Endodermal cell (in vitro differentiated cells): ENCODE results near the gene RUNX1. TPM values are rescaled to one million over a fixed set of nuclear protein-coding genes. Genes with fewer than 3 reads are reported as not detected.

ENCODE experiments used
- DNase-seq: peaks from one replicate; pipeline ENCODE4 v3.0.0-alpha.2; 2017
- H3K27ac ChIP-seq: 2 replicates; pipeline ENCODE4 v1.5.1; 2013; ENCODE audit warnings: mild to moderate bottlenecking, low read depth, low read length, moderate library complexity
- H3K27me3 ChIP-seq: 2 replicates; pipeline ENCODE4 v1.6.1; 2013; ENCODE audit warnings: mild to moderate bottlenecking, low read length, moderate library complexity; ENCODE audit not compliant: insufficient read depth, control insufficient read depth, poor library complexity, severe bottlenecking
- H3K36me3 ChIP-seq: 2 replicates; pipeline ENCODE4 v1.7.0; 2013; ENCODE audit warnings: mild to moderate bottlenecking, low read length, moderate library complexity; ENCODE audit not compliant: control insufficient read depth, insufficient read depth
- H3K4me1 ChIP-seq: one replicate; pipeline ENCODE4 v1.7.0; 2013; ENCODE audit warnings: low read length; ENCODE audit not compliant: control insufficient read depth, insufficient read depth
- H3K4me3 ChIP-seq: 2 replicates; pipeline ENCODE4 v1.5.1; 2013; ENCODE audit warnings: mild to moderate bottlenecking, low read length, moderate library complexity
- H3K9ac ChIP-seq: 2 replicates; pipeline ENCODE4 v1.6.1; 2013; ENCODE audit warnings: mild to moderate bottlenecking, low read length, moderate library complexity; ENCODE audit not compliant: poor library complexity, severe bottlenecking; ENCODE audit errors: extremely low read depth
- H3K9me3 ChIP-seq: 2 replicates; pipeline ENCODE4 v1.6.1; 2013; ENCODE audit warnings: mild to moderate bottlenecking, low read length, moderate library complexity; ENCODE audit not compliant: control insufficient read depth
- H3K27ac Mint-ChIP-seq: 2 replicates; pipeline ENCODE4 v1.8.0; 2020; ENCODE audit warnings: mixed read lengths
- H3K27me3 Mint-ChIP-seq: 2 replicates; pipeline ENCODE4 v1.8.0; 2021; ENCODE audit warnings: mild to moderate bottlenecking, mixed read lengths; ENCODE audit not compliant: insufficient read depth
- H3K36me3 Mint-ChIP-seq: 2 replicates; pipeline ENCODE4 v1.8.0; 2020; ENCODE audit warnings: low read depth, mixed read lengths
- H3K4me1 Mint-ChIP-seq: 2 replicates; pipeline ENCODE4 v1.8.0; 2020; ENCODE audit warnings: mixed read lengths
- H3K4me3 Mint-ChIP-seq: 2 replicates; pipeline ENCODE4 v1.8.0; 2020; ENCODE audit warnings: mild to moderate bottlenecking, moderate library complexity, mixed read lengths
- H3K9me3 Mint-ChIP-seq: 2 replicates; pipeline ENCODE4 v1.8.0; 2020; ENCODE audit warnings: mild to moderate bottlenecking, mixed read lengths
- WGBS, 2 experiments: methylation state at CpG; one replicate each; pipeline versions ENCODE4 v1.1.5 to v1.1.7; 2013; ENCODE audit warnings: missing lambda C conversion rate in 2 of 2, mixed read lengths in 1 of 2; ENCODE audit not compliant: insufficient coverage in 1 of 2, insufficient read length in 1 of 2; 5-methylcytosine and 5-hydroxymethylcytosine counted together
- total RNA-seq, 2 donors: library from RNA; stranded (reverse); fragmentation: NEBNext Ultra II Directional in 1 of 2; extraction: Animal tissue kit (Norgen Biotek cat#: 25700) in 1 of 2; gene quantifications; 2 replicates in 1 of 2; 3 replicates in 1 of 2; pipeline ENCODE4 v1.2.1, GENCODE V29; 2021
- TF ChIP-seq, protein P1 (sequence below): fragments of 200-600 bp; sonication (generic); conservative IDR thresholded peaks from 2 replicates; pipeline ENCODE4 v1.5.0; 2021; ENCODE audit warnings: antibody characterized with exemption, mild to moderate bottlenecking

RUNX1 gene
- total RNA-seq, 2 donors from 2014 or later, result 0.31 to 2.8 TPM

GRCh38 chr21:34880401-34880800, 168.7 kb downstream of the RUNX1 start:
- Mint-ChIP-seq H3K4me1 (peaks cover 4% of the 10 kb centered on the region), H3K36me3 (no peaks in the 10 kb centered on the region), H3K27ac (no peak overlapping the region), H3K27me3 (peaks cover 34% of the 10 kb centered on the region), H3K9me3 (no peaks in the 10 kb centered on the region), H3K4me3 (no peak overlapping the region)
- Histone ChIP-seq H3K9ac (no peak overlapping the region), H3K36me3 (no peaks in the 10 kb centered on the region), H3K9me3 (no peaks in the 10 kb centered on the region), H3K4me1 (no peaks in the 10 kb centered on the region), H3K4me3 (no peak overlapping the region), H3K27me3 (peaks cover 18% of the 10 kb centered on the region), H3K27ac (no peak overlapping the region)
- TF ChIP-seq, protein P1, sequence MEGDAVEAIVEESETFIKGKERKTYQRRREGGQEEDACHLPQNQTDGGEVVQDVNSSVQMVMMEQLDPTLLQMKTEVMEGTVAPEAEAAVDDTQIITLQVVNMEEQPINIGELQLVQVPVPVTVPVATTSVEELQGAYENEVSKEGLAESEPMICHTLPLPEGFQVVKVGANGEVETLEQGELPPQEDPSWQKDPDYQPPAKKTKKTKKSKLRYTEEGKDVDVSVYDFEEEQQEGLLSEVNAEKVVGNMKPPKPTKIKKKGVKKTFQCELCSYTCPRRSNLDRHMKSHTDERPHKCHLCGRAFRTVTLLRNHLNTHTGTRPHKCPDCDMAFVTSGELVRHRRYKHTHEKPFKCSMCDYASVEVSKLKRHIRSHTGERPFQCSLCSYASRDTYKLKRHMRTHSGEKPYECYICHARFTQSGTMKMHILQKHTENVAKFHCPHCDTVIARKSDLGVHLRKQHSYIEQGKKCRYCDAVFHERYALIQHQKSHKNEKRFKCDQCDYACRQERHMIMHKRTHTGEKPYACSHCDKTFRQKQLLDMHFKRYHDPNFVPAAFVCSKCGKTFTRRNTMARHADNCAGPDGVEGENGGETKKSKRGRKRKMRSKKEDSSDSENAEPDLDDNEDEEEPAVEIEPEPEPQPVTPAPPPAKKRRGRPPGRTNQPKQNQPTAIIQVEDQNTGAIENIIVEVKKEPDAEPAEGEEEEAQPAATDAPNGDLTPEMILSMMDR, result no peak
- no peak for DNase-seq
- WGBS, 2 experiments, result 95 to 99% methylated on average over 6 to 7 of the region's 7 CpGs

GRCh38 chr21:34878940-34879339, 170.2 kb downstream of the RUNX1 start:
- no peaks in the 10 kb centered on the region for H3K4me1 ChIP-seq
- H3K4me1 Mint-ChIP-seq, result no peaks in the 10 kb centered on the region
- no peak overlapping the region for H3K4me3 ChIP-seq
- TF ChIP-seq, protein P1, result no peak
- H3K36me3 ChIP-seq, result no peaks in the 10 kb centered on the region
- H3K9ac ChIP-seq, result no peak overlapping the region
- DNase-seq, result no peak
- no peaks in the 10 kb centered on the region for H3K9me3 Mint-ChIP-seq
- no peaks in the 10 kb centered on the region for H3K9me3 ChIP-seq
- H3K27ac ChIP-seq, result no peak overlapping the region
- H3K36me3 Mint-ChIP-seq, result no peaks in the 10 kb centered on the region
- H3K27me3 ChIP-seq, result peaks cover 4% of the 10 kb centered on the region
- H3K27me3 Mint-ChIP-seq, result peaks cover 20% of the 10 kb centered on the region
- no peak overlapping the region for H3K4me3 Mint-ChIP-seq
- no peak overlapping the region for H3K27ac Mint-ChIP-seq
- WGBS, 2 experiments, result 96 to 100% methylated on average over 1 to 2 of the region's 2 CpGs

- H3K36me3 ChIP-seq, result no peaks in the 10 kb centered on the region
- H3K27me3 ChIP-seq, result no peaks in the 10 kb centered on the region
- H3K4me1 ChIP-seq, result no peaks in the 10 kb centered on the region
- Mint-ChIP-seq H3K27me3 (peaks cover 16% of the 10 kb centered on the region), H3K27ac (no peak overlapping the region), H3K36me3 (no peaks in the 10 kb centered on the region), H3K4me1 (no peaks in the 10 kb centered on the region), H3K9me3 (no peaks in the 10 kb centered on the region), H3K4me3 (no peak overlapping the region)
- 93 to 100% methylated on average over 2 to 3 of the region's 3 CpGs for WGBS, 2 experiments
- H3K27ac ChIP-seq, result no peak overlapping the region
- no peaks in the 10 kb centered on the region for H3K9me3 ChIP-seq
- no peak overlapping the region for H3K9ac ChIP-seq
- DNase-seq, result no peak
- H3K4me3 ChIP-seq, result no peak overlapping the region
- TF ChIP-seq, protein P1, result no peak
Measured at GRCh38 chr21:34878501-34878900, 170.6 kb downstream of the RUNX1 start.
